Thyroid gland (tissue), 4 donors: ENCODE results near the gene COL8A2.

ENCODE experiments used
- CTCF ChIP-seq, 6 experiments: fragments of 200-600 bp in 3 of 6; fragments of 450-650 bp in 3 of 6; sonication (generic) in 3 of 6; IDR thresholded peaks; one replicate each; pipeline ENCODE4 v1.5.1; 2016 to 2019; ENCODE audit warnings: antibody characterized with exemption in 6 of 6, mild to moderate bottlenecking in 2 of 6, inconsistent platforms in 1 of 6, moderate library complexity in 1 of 6
- POLR2A ChIP-seq, 2 donors: fragments of 450-650 bp; IDR thresholded peaks; one replicate each; pipeline ENCODE4 v1.6.1; 2017; ENCODE audit warnings: antibody characterized with exemption in 2 of 2, mild to moderate bottlenecking in 2 of 2, moderate library complexity in 1 of 2

- TF ChIP-seq POLR2A (IDR thresholded peaks at IDR 0.05) (no peak), CTCF (IDR thresholded peaks at IDR 0.05) (no peak)
Observed at GRCh38 chr1:36151845-36152203, 26.8 kb upstream of the COL8A2 start.
